ENCODE measurements around the gene MCM3AP.

MCM3AP gene

DNA sequence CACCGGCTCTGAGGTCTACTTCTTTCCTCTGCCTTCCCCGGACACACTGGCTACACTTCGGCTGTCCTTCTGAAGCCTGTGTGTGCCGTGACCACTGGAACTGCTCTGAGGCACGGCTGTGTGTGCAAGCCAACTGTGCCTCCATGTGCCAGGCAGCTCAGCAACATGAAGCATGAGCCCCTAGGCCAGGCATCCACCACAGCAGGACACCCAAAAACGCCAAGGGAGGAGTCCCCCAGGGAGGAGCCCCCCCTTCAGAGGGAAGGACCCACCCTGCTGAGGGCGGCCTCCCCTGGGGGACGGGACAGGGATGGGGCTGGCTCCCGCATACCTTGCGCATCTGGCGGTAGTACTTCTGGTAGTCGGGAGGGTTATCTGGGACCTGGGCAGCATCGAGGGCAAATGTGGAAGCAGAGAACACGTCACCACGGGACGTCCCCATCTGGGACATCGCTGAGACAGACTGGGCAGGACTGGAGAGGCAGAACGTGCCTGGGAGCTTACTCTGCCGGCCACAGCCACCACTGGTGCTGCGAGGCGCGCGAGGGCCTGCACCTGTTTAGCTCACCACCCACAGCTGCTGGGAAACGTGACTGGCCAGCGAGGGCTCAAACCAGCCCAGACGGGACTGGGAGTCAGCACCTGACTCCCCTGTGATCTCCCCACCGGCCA lies 77.4 kb downstream of the MCM3AP start:
- no peak for DNase-seq (ENCODE audit: low spot score)
- TF ChIP-seq CTCF (IDR thresholded peaks at IDR 0.05; ENCODE audit: extremely low read depth, missing control alignments): no peak

GRCh38 chr21:46207006-46207919 lies 78.1 kb downstream of the MCM3AP start:
- TF ChIP-seq CTCF (IDR thresholded peaks at IDR 0.05; ENCODE audit: extremely low read depth, missing control alignments): no peak
- no peak for DNase-seq (ENCODE audit: low spot score)

GRCh38 chr21:46206163-46207005 lies 79.0 kb downstream of the MCM3AP start:
- no peak for TF ChIP-seq CTCF (IDR thresholded peaks at IDR 0.05; ENCODE audit: extremely low read depth, missing control alignments)
- DNase-seq (ENCODE audit: low spot score): no peak

GRCh38 chr21:46205766-46206162 lies 79.6 kb downstream of the MCM3AP start:
- no peak for DNase-seq (ENCODE audit: low spot score)
- no peak for TF ChIP-seq CTCF (IDR thresholded peaks at IDR 0.05; ENCODE audit: extremely low read depth, missing control alignments)

DNA sequence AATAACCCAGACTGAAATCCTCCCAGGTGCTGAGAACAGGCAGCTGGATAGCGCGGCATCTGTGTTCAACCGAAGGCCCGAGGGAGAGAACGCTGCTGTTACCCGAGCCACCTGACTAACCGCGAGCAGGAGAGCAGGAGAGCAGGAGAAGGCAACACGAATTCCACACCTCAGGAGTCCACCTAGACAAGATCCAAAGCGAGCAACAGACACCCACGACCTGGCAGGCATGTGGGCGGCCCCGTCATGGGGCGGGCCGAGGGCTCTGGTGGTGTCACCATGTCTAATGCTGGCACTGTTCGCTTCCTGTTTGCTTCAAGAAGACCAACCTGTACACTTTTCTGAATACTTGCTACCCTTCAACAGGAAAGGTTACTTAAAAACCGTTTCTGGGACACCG lies 80.2 kb downstream of the MCM3AP start:
- no peak for DNase-seq (ENCODE audit: low spot score)
- no peak for TF ChIP-seq CTCF (IDR thresholded peaks at IDR 0.05; ENCODE audit: extremely low read depth, missing control alignments)

GRCh38 chr21:46203203-46203600 lies 82.2 kb downstream of the MCM3AP start:
- no peak for TF ChIP-seq CTCF (IDR thresholded peaks at IDR 0.05; ENCODE audit: extremely low read depth, missing control alignments)
- no peak for DNase-seq (ENCODE audit: low spot score)

Data from GM20000 (cell line).